Measurements from ENCODE around the gene TAS1R1. TPM values are rescaled to one million over a fixed set of nuclear protein-coding genes. Genes with fewer than 3 reads are reported as not detected.

The TAS1R1 gene
- total RNA-seq, 1 donor from 2014 or later = not detected

- no peaks in the 10 kb centered on the region for H3K36me3 Mint-ChIP-seq (ENCODE audit: low read depth)
- no peak for DNase-seq (ENCODE audit: low read depth, low spot score)
- H3K27ac Mint-ChIP-seq (ENCODE audit: unreplicated experiment) = peak overlapping the region; percentile 12
- H3K4me3 Mint-ChIP-seq = no peak overlapping the region
- no peak for TF ChIP-seq CTCF (conservative IDR thresholded peaks at IDR 0.05)
- peaks cover 8% of the 10 kb centered on the region for H3K4me1 Mint-ChIP-seq
- H3K9me3 Mint-ChIP-seq = no peaks in the 10 kb centered on the region
- H3K27me3 Mint-ChIP-seq (ENCODE audit: low read depth) = no peaks in the 10 kb centered on the region
Measured at GRCh38 chr1:6513320-6513801, 41.7 kb upstream of the TAS1R1 start.

- Mint-ChIP-seq H3K36me3 (ENCODE audit: low read depth) (no peaks in the 10 kb centered on the region), H3K4me1 (peaks cover 26% of the 10 kb centered on the region), H3K9me3 (no peaks in the 10 kb centered on the region), H3K27ac (ENCODE audit: unreplicated experiment) (no peak overlapping the region), H3K27me3 (ENCODE audit: low read depth) (no peaks in the 10 kb centered on the region), H3K4me3 (no peak overlapping the region)
- DNase-seq (ENCODE audit: low read depth, low spot score) = no peak
- TF ChIP-seq CTCF (conservative IDR thresholded peaks at IDR 0.05) = no peak
Measured at GRCh38 chr1:6515771-6516170, 39.3 kb upstream of the TAS1R1 start.

- H3K27ac Mint-ChIP-seq (ENCODE audit: unreplicated experiment) = no peak overlapping the region
- H3K9me3 Mint-ChIP-seq = no peaks in the 10 kb centered on the region
- no peaks in the 10 kb centered on the region for H3K36me3 Mint-ChIP-seq (ENCODE audit: low read depth)
- TF ChIP-seq CTCF (conservative IDR thresholded peaks at IDR 0.05) = no peak
- DNase-seq (ENCODE audit: low read depth, low spot score) = no peak
- peaks cover 27% of the 10 kb centered on the region for H3K4me1 Mint-ChIP-seq
- H3K4me3 Mint-ChIP-seq = no peak overlapping the region
- no peaks in the 10 kb centered on the region for H3K27me3 Mint-ChIP-seq (ENCODE audit: low read depth)
Measured at GRCh38 chr1:6517435-6517851, 37.7 kb upstream of the TAS1R1 start.

- Mint-ChIP-seq H3K36me3 (ENCODE audit: low read depth) (no peaks in the 10 kb centered on the region), H3K27me3 (ENCODE audit: low read depth) (no peaks in the 10 kb centered on the region), H3K4me3 (no peak overlapping the region), H3K4me1 (peaks cover 27% of the 10 kb centered on the region), H3K27ac (ENCODE audit: unreplicated experiment) (peak overlapping the region; percentile 92), H3K9me3 (no peaks in the 10 kb centered on the region)
- DNase-seq (ENCODE audit: low read depth, low spot score) = no peak
- TF ChIP-seq CTCF (conservative IDR thresholded peaks at IDR 0.05) = no peak
Measured at GRCh38 chr1:6519491-6519934, 35.6 kb upstream of the TAS1R1 start.

GRCh38 chr1:6519935-6520671 lies 35.0 kb upstream of the TAS1R1 start:
- TF ChIP-seq CTCF (conservative IDR thresholded peaks at IDR 0.05) = no peak
- no peaks in the 10 kb centered on the region for H3K27me3 Mint-ChIP-seq (ENCODE audit: low read depth)
- H3K4me1 Mint-ChIP-seq = peaks cover 27% of the 10 kb centered on the region
- H3K36me3 Mint-ChIP-seq (ENCODE audit: low read depth) = no peaks in the 10 kb centered on the region
- peak; percentile 55 for DNase-seq (ENCODE audit: low read depth, low spot score)
- no peak overlapping the region for H3K4me3 Mint-ChIP-seq
- no peaks in the 10 kb centered on the region for H3K9me3 Mint-ChIP-seq
- peak overlapping the region; percentile 92 for H3K27ac Mint-ChIP-seq (ENCODE audit: unreplicated experiment)
